MM.1S (cell line): ENCODE results near the gene TSR2.

Source experiments
- DNase-seq: peaks from one replicate; pipeline ENCODE4 v3.0.0-alpha.2; 2015
- H2AFZ ChIP-seq: fragments of 300-600 bp; sonication (generic); 2 replicates; pipeline ENCODE4 v1.6.0; 2016; ENCODE audit warnings: antibody characterized with exemption, low read length
- H3F3A ChIP-seq: fragments of 300-600 bp; sonication (generic); 2 replicates; pipeline ENCODE4 v1.6.1; 2016; ENCODE audit warnings: mild to moderate bottlenecking, antibody characterized with exemption, low read length, moderate library complexity, mixed read lengths; ENCODE audit not compliant: insufficient read depth
- H3K27ac ChIP-seq: fragments of 300-600 bp; sonication (generic); 2 replicates; pipeline ENCODE4 v1.5.1; 2016; ENCODE audit warnings: mild to moderate bottlenecking, low read length
- H3K27me3 ChIP-seq: fragments of 300-600 bp; sonication (generic); replicated peaks from 2 replicates; pipeline ENCODE4 v1.6.0; 2016; ENCODE audit warnings: low read length; ENCODE audit not compliant: insufficient read depth
- H3K36me3 ChIP-seq: fragments of 300-600 bp; sonication (generic); replicated peaks from 2 replicates; pipeline ENCODE4 v1.6.1; 2016; ENCODE audit warnings: mild to moderate bottlenecking, low read length, mixed read lengths; ENCODE audit not compliant: insufficient read depth
- H3K4me1 ChIP-seq: fragments of 300-600 bp; sonication (generic); 2 replicates; pipeline ENCODE4 v1.6.1; 2016; ENCODE audit warnings: low read length, mixed read lengths
- H3K4me2 ChIP-seq: fragments of 300-600 bp; sonication (generic); 2 replicates; pipeline ENCODE4 v1.6.0; 2016; ENCODE audit warnings: low read depth, low read length
- H3K4me3 ChIP-seq: fragments of 300-600 bp; sonication (generic); 2 replicates; pipeline ENCODE4 v1.5.1; 2016; ENCODE audit warnings: low read length, mixed read lengths
- H3K79me2 ChIP-seq: fragments of 300-600 bp; sonication (generic); 2 replicates; pipeline ENCODE4 v1.6.1; 2016; ENCODE audit warnings: mixed run types, low read length, mixed read lengths
- H3K9ac ChIP-seq: fragments of 300-600 bp; sonication (generic); 2 replicates; pipeline ENCODE4 v1.6.1; 2016; ENCODE audit warnings: low read length, mixed read lengths
- H3K9me2 ChIP-seq: fragments of 300-600 bp; sonication (generic); replicated peaks from 2 replicates; pipeline ENCODE4 v1.6.1; 2016; ENCODE audit warnings: mild to moderate bottlenecking, low read length, mixed read lengths; ENCODE audit not compliant: insufficient read depth
- H3K9me3 ChIP-seq: fragments of 300-600 bp; sonication (generic); replicated peaks from 2 replicates; pipeline ENCODE4 v1.6.1; 2016; ENCODE audit warnings: mild to moderate bottlenecking, low read length, mixed read lengths; ENCODE audit not compliant: insufficient read depth
- H4K20me1 ChIP-seq: fragments of 300-600 bp; sonication (generic); 2 replicates; pipeline ENCODE4 v1.6.1; 2016; ENCODE audit warnings: mild to moderate bottlenecking, low read length, moderate library complexity, mixed read lengths; ENCODE audit not compliant: insufficient read depth
- EZH2 ChIP-seq: fragments of 300-600 bp; sonication (generic); optimal IDR thresholded peaks from 2 replicates; pipeline ENCODE3; 2017; ENCODE audit warnings: low read depth, mild to moderate bottlenecking, antibody characterized with exemption, low read length, mixed read lengths
- EZH2phosphoT487 ChIP-seq: fragments of 300-600 bp; sonication (generic); IDR thresholded peaks from 2 replicates; pipeline ENCODE4 v1.6.1; 2018; ENCODE audit warnings: antibody characterized with exemption, low read length
- TF ChIP-seq, protein P1 (sequence below): fragments of 300-600 bp; sonication (generic); IDR thresholded peaks from 2 replicates; pipeline ENCODE4 v1.5.1; 2016; ENCODE audit warnings: antibody characterized with exemption, low read length, mixed read lengths

Gene TSR2

GRCh38 chrX:54419559-54420302 lies 20.5 kb upstream of the TSR2 start:
- no peaks in the 10 kb centered on the region for H3K27me3 ChIP-seq
- no peaks in the 10 kb centered on the region for H3K9me3 ChIP-seq
- H3K36me3 ChIP-seq = no peaks in the 10 kb centered on the region
- no peak overlapping the region for H2AFZ ChIP-seq
- TF ChIP-seq, protein P1, sequence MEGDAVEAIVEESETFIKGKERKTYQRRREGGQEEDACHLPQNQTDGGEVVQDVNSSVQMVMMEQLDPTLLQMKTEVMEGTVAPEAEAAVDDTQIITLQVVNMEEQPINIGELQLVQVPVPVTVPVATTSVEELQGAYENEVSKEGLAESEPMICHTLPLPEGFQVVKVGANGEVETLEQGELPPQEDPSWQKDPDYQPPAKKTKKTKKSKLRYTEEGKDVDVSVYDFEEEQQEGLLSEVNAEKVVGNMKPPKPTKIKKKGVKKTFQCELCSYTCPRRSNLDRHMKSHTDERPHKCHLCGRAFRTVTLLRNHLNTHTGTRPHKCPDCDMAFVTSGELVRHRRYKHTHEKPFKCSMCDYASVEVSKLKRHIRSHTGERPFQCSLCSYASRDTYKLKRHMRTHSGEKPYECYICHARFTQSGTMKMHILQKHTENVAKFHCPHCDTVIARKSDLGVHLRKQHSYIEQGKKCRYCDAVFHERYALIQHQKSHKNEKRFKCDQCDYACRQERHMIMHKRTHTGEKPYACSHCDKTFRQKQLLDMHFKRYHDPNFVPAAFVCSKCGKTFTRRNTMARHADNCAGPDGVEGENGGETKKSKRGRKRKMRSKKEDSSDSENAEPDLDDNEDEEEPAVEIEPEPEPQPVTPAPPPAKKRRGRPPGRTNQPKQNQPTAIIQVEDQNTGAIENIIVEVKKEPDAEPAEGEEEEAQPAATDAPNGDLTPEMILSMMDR = no peak
- no peak for TF ChIP-seq EZH2phosphoT487
- no peak for TF ChIP-seq EZH2
- H4K20me1 ChIP-seq = no peaks in the 10 kb centered on the region
- DNase-seq = no peak
- no peak overlapping the region for H3K4me3 ChIP-seq
- no peaks in the 10 kb centered on the region for H3K79me2 ChIP-seq
- H3K9me2 ChIP-seq = no peaks in the 10 kb centered on the region
- no peak overlapping the region for H3K4me2 ChIP-seq
- no peaks in the 10 kb centered on the region for H3F3A ChIP-seq
- no peak overlapping the region for H3K27ac ChIP-seq
- H3K4me1 ChIP-seq = no peaks in the 10 kb centered on the region
- no peak overlapping the region for H3K9ac ChIP-seq

GRCh38 chrX:54422168-54422567 lies 18.0 kb upstream of the TSR2 start:
- Histone ChIP-seq H3K79me2 (no peaks in the 10 kb centered on the region), H3K9ac (no peak overlapping the region), H3K9me2 (no peaks in the 10 kb centered on the region), H3F3A (no peaks in the 10 kb centered on the region), H3K4me2 (no peak overlapping the region), H3K36me3 (no peaks in the 10 kb centered on the region), H3K27ac (no peak overlapping the region), H4K20me1 (no peaks in the 10 kb centered on the region), H3K4me3 (no peak overlapping the region), H3K9me3 (no peaks in the 10 kb centered on the region), H2AFZ (no peak overlapping the region), H3K4me1 (no peaks in the 10 kb centered on the region), H3K27me3 (no peaks in the 10 kb centered on the region)
- no peak for DNase-seq
- TF ChIP-seq EZH2 = no peak
- no peak for TF ChIP-seq EZH2phosphoT487
- TF ChIP-seq, protein P1 = no peak

- H3K27me3 ChIP-seq = no peaks in the 10 kb centered on the region
- no peak for TF ChIP-seq EZH2phosphoT487
- no peak for TF ChIP-seq EZH2
- TF ChIP-seq, protein P1 = no peak
- H3K27ac ChIP-seq = no peak overlapping the region
- H3K4me2 ChIP-seq = no peak overlapping the region
- H2AFZ ChIP-seq = no peak overlapping the region
- DNase-seq = no peak
- no peaks in the 10 kb centered on the region for H3K36me3 ChIP-seq
- no peaks in the 10 kb centered on the region for H3K9me3 ChIP-seq
- H3K9ac ChIP-seq = no peak overlapping the region
- no peak overlapping the region for H3K4me3 ChIP-seq
- no peaks in the 10 kb centered on the region for H3K9me2 ChIP-seq
- no peaks in the 10 kb centered on the region for H3F3A ChIP-seq
- no peaks in the 10 kb centered on the region for H3K79me2 ChIP-seq
- H3K4me1 ChIP-seq = no peaks in the 10 kb centered on the region
- no peaks in the 10 kb centered on the region for H4K20me1 ChIP-seq
Observed at GRCh38 chrX:54423161-54423888, 16.9 kb upstream of the TSR2 start.
